A549 (cell line): ENCODE results near the gene LONRF3.

ENCODE experiments used
- CBX8 ChIP-seq: fragments of 200-600 bp; sonication (generic); IDR thresholded peaks from 2 replicates; pipeline ENCODE4 v1.6.1; 2016
- HEYL ChIP-seq: fragments of 250-450 bp; sonication (Bioruptor Pico); IDR thresholded peaks from 2 replicates; pipeline ENCODE4 v1.8.0; 2021; ENCODE audit warnings: mild to moderate bottlenecking, moderate library complexity
- NR3C1 ChIP-seq: fragments of >200 bp; sonication (Bioruptor Twin); formaldehyde crosslinking; IDR thresholded peaks from 3 replicates; pipeline ENCODE4 v1.6.1; 2017
- RCOR1 ChIP-seq: fragments of 150-350 bp; IDR thresholded peaks from 2 replicates; pipeline ENCODE4 v1.6.1; 2014; ENCODE audit warnings: antibody characterized with exemption, low read length, low read depth
- RFX5 ChIP-seq: fragments of 450-650 bp; IDR thresholded peaks from 2 replicates; pipeline ENCODE4 v1.7.1; 2014; ENCODE audit warnings: antibody characterized with exemption, mild to moderate bottlenecking, moderate library complexity
- TP53 ChIP-seq: fragments of 250-450 bp; sonication (Bioruptor Pico); IDR thresholded peaks from 2 replicates; pipeline ENCODE4 v1.5.0; 2021; ENCODE audit warnings: mild to moderate bottlenecking, moderate library complexity
- TF ChIP-seq, protein P1 (sequence below): fragments of 200-600 bp; sonication (generic); IDR thresholded peaks from 2 replicates; pipeline ENCODE4 v1.6.1; 2016; ENCODE audit warnings: antibody characterized with exemption, mild to moderate bottlenecking, moderate library complexity
- TF ChIP-seq, protein P2 (sequence below): fragments of >200 bp; sonication (Bioruptor Twin); formaldehyde crosslinking; IDR thresholded peaks from 3 replicates; pipeline ENCODE4 v1.5.1; 2016
- TF ChIP-seq, protein P3 (sequence below): fragments of 150-350 bp; IDR thresholded peaks from 2 replicates; pipeline ENCODE4 v1.6.1; 2014; ENCODE audit warnings: low read depth, mild to moderate bottlenecking, low read length
- TF ChIP-seq, protein P4 (sequence below): IDR thresholded peaks from 2 replicates; pipeline ENCODE4 v1.6.1; 2012
- TF ChIP-seq, protein P5 (sequence below): IDR thresholded peaks from 2 replicates; pipeline ENCODE4 v1.6.1; 2012; ENCODE audit warnings: low read depth, borderline replicate concordance

DNA sequence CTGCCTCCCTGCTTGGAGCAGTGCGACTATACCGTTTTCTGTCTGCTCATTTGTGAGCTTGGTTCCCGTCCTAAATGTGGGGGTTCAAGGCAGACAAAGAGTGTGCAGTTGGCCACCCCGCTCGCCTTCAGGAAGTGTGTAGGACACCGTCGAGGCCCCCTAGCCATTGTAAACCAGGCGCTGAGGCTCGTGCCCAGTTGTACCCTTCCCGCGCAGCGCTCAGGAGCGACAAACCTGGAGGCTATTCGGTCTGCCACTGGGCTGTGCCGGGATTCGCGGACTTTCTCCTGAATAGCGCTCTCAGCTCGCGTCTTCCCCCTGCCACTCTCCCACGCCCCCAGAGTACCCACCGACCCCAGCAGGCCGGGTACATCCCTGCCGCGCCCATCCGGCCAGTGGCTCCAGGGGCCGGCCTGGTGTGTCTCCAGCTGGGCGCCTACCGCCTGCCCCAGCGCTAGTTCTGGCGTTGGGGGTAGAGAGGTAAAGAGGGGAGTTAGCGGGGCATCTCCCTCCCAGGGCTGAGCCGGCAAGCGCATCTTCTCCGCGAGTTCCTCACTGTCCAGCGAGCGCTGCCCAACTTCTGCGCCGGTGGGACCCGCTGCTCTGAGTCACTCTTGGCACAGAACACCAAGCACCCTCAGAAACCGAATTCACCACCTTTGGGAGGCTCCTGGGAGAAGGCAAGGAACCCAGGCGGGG, 880 bp upstream of the LONRF3 start:
- TF ChIP-seq HEYL (CRISPR knock-in tag) (no peak), NR3C1 (no peak), TP53 (CRISPR knock-in tag) (no peak), RFX5 (no peak), RCOR1 (no peak), CBX8 (no peak)
- TF ChIP-seq, protein P1, sequence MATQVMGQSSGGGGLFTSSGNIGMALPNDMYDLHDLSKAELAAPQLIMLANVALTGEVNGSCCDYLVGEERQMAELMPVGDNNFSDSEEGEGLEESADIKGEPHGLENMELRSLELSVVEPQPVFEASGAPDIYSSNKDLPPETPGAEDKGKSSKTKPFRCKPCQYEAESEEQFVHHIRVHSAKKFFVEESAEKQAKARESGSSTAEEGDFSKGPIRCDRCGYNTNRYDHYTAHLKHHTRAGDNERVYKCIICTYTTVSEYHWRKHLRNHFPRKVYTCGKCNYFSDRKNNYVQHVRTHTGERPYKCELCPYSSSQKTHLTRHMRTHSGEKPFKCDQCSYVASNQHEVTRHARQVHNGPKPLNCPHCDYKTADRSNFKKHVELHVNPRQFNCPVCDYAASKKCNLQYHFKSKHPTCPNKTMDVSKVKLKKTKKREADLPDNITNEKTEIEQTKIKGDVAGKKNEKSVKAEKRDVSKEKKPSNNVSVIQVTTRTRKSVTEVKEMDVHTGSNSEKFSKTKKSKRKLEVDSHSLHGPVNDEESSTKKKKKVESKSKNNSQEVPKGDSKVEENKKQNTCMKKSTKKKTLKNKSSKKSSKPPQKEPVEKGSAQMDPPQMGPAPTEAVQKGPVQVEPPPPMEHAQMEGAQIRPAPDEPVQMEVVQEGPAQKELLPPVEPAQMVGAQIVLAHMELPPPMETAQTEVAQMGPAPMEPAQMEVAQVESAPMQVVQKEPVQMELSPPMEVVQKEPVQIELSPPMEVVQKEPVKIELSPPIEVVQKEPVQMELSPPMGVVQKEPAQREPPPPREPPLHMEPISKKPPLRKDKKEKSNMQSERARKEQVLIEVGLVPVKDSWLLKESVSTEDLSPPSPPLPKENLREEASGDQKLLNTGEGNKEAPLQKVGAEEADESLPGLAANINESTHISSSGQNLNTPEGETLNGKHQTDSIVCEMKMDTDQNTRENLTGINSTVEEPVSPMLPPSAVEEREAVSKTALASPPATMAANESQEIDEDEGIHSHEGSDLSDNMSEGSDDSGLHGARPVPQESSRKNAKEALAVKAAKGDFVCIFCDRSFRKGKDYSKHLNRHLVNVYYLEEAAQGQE, result no peak
- TF ChIP-seq, protein P2, sequence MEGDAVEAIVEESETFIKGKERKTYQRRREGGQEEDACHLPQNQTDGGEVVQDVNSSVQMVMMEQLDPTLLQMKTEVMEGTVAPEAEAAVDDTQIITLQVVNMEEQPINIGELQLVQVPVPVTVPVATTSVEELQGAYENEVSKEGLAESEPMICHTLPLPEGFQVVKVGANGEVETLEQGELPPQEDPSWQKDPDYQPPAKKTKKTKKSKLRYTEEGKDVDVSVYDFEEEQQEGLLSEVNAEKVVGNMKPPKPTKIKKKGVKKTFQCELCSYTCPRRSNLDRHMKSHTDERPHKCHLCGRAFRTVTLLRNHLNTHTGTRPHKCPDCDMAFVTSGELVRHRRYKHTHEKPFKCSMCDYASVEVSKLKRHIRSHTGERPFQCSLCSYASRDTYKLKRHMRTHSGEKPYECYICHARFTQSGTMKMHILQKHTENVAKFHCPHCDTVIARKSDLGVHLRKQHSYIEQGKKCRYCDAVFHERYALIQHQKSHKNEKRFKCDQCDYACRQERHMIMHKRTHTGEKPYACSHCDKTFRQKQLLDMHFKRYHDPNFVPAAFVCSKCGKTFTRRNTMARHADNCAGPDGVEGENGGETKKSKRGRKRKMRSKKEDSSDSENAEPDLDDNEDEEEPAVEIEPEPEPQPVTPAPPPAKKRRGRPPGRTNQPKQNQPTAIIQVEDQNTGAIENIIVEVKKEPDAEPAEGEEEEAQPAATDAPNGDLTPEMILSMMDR, result no peak
- TF ChIP-seq, protein P3, sequence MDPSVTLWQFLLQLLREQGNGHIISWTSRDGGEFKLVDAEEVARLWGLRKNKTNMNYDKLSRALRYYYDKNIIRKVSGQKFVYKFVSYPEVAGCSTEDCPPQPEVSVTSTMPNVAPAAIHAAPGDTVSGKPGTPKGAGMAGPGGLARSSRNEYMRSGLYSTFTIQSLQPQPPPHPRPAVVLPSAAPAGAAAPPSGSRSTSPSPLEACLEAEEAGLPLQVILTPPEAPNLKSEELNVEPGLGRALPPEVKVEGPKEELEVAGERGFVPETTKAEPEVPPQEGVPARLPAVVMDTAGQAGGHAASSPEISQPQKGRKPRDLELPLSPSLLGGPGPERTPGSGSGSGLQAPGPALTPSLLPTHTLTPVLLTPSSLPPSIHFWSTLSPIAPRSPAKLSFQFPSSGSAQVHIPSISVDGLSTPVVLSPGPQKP, result no peak
- TF ChIP-seq, protein P4, sequence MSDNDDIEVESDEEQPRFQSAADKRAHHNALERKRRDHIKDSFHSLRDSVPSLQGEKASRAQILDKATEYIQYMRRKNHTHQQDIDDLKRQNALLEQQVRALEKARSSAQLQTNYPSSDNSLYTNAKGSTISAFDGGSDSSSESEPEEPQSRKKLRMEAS, result no peak
- TF ChIP-seq, protein P5, sequence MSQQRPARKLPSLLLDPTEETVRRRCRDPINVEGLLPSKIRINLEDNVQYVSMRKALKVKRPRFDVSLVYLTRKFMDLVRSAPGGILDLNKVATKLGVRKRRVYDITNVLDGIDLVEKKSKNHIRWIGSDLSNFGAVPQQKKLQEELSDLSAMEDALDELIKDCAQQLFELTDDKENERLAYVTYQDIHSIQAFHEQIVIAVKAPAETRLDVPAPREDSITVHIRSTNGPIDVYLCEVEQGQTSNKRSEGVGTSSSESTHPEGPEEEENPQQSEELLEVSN, result no peak
